Measurements from ENCODE around the gene YPEL2. TPM values are rescaled to one million over a fixed set of nuclear protein-coding genes. Genes with fewer than 3 reads are reported as not detected.

YPEL2 gene
- total RNA-seq, 2 donors from 2014 or later, result 12.8 to 40.3 TPM

GRCh38 chr17:59387351-59388068, 56.1 kb downstream of the YPEL2 start:
- H3K27ac ChIP-seq, result no peak overlapping the region
- DNase-seq (ENCODE audit: low spot score), result no peak
- H3K36me3 ChIP-seq, result peaks cover 0 to 8% of the 10 kb centered on the region in 2 donors
- no peak overlapping the region for H3K4me3 ChIP-seq
- 75% methylated on average over 11 of the region's 11 CpGs for WGBS
- TF ChIP-seq POLR2A (IDR thresholded peaks at IDR 0.05) (no peak), POLR2AphosphoS5 (IDR thresholded peaks at IDR 0.05) (no peak), CTCF (IDR thresholded peaks at IDR 0.05) (no peak)
- H3K9me3 ChIP-seq, result no peaks in the 10 kb centered on the region
- no peaks in the 10 kb centered on the region for H3K27me3 ChIP-seq (replicated peaks; ENCODE audit: insufficient read depth)
- intact Hi-C loops (cut with DNase I), result no loop called here
- H3K4me1 ChIP-seq (replicated peaks), result no peaks in the 10 kb centered on the region

GRCh38 chr17:59388069-59388556, 56.7 kb downstream of the YPEL2 start:
- intact Hi-C loops (cut with DNase I), result no loop called here
- H3K4me3 ChIP-seq, result no peak overlapping the region
- H3K4me1 ChIP-seq (replicated peaks), result no peaks in the 10 kb centered on the region
- H3K27me3 ChIP-seq (replicated peaks; ENCODE audit: insufficient read depth), result no peaks in the 10 kb centered on the region
- no peak overlapping the region for H3K27ac ChIP-seq
- 73% methylated on average over 9 of the region's 9 CpGs for WGBS
- peaks cover 0 to 8% of the 10 kb centered on the region in 2 donors for H3K36me3 ChIP-seq
- H3K9me3 ChIP-seq, result no peaks in the 10 kb centered on the region
- no peak for DNase-seq (ENCODE audit: low spot score)
- TF ChIP-seq POLR2AphosphoS5 (IDR thresholded peaks at IDR 0.05) (no peak), POLR2A (IDR thresholded peaks at IDR 0.05) (no peak), CTCF (IDR thresholded peaks at IDR 0.05) (no peak)

- peaks cover 0 to 8% of the 10 kb centered on the region in 2 donors for H3K36me3 ChIP-seq
Observed at GRCh38 chr17:59389066-59389465, 57.6 kb downstream of the YPEL2 start.

GRCh38 chr17:59391021-59391420, 59.6 kb downstream of the YPEL2 start:
- no peak overlapping the region for H3K4me3 ChIP-seq
- no peaks in the 10 kb centered on the region for H3K4me1 ChIP-seq (replicated peaks)
- no peaks in the 10 kb centered on the region for H3K27me3 ChIP-seq (replicated peaks; ENCODE audit: insufficient read depth)
- peaks cover 0 to 14% of the 10 kb centered on the region in 2 donors for H3K36me3 ChIP-seq
- intact Hi-C loops (cut with DNase I), result no loop called here
- TF ChIP-seq CTCF (IDR thresholded peaks at IDR 0.05), result no peak
- no peak for TF ChIP-seq POLR2AphosphoS5 (IDR thresholded peaks at IDR 0.05)
- TF ChIP-seq POLR2A (IDR thresholded peaks at IDR 0.05), result no peak
- no peak overlapping the region for H3K27ac ChIP-seq
- no peaks in the 10 kb centered on the region for H3K9me3 ChIP-seq
- DNase-seq (ENCODE audit: low spot score), result no peak
- WGBS, result 76% methylated on average over 4 of the region's 4 CpGs

More at GRCh38 chr17:59389066-59389465, 57.6 kb downstream of the YPEL2 start:
- WGBS, result 94% methylated on average over 5 of the region's 5 CpGs
- Histone ChIP-seq H3K27ac (no peak overlapping the region), H3K27me3 (replicated peaks; ENCODE audit: insufficient read depth) (no peaks in the 10 kb centered on the region), H3K9me3 (no peaks in the 10 kb centered on the region), H3K4me3 (no peak overlapping the region), H3K4me1 (replicated peaks) (no peaks in the 10 kb centered on the region)
- DNase-seq (ENCODE audit: low spot score), result no peak
- TF ChIP-seq POLR2AphosphoS5 (IDR thresholded peaks at IDR 0.05) (no peak), CTCF (IDR thresholded peaks at IDR 0.05) (no peak), POLR2A (IDR thresholded peaks at IDR 0.05) (no peak)
- intact Hi-C loops (cut with DNase I), result no loop called here

Data from prostate gland (tissue), 2 donors.